ENCODE data around the gene GPS1.

The GPS1 gene

DNA sequence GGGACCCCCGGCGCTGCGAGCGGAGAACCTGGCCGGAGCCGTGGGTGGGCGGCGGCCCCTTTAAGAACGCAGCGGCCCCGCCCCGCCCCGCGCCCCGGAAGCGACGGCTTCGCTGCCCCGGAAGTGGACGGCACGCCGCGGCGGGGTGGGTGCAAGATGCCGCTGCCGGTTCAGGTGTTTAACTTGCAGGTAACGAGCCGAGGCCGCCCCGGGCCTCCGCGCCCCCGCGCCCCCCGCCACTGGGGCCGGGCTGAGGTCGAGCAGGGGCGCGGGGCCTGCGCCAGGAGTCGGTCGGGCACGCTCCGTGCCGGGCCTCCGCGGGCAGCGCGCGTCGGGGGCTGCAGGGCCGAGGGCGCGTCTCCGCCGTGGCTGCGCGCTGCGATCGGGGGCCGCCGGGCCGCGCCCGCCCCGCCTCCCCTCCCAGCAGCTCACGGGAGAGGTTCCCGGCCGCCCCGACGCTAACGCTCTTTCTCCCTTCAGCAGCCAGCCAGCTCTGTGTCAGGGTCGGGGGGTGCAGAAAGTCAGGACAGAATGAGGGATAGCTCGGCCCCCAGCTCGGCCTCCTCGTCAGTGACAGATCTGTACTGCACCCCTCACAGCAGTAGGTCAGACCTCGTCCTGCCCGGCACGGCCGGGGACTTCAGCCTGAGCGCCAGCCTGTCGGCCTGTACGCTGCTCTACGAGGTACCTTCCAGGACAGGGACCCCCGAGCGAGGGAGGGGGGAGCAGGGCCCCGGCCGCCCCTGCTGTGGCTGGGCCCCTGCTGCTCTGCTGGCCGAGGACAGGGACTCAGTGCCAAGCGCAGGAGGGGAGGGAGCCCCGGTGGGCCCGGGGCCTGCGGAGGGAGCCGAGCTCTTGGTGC is at the start of gene GPS1, which contains the start of gene RFNG:
TSS of gene GPS1 (plus strand) at position 123 of the 862 bp plus-strand sequence. CDS start at position 157, 34 bp downstream.
TSS of gene RFNG (minus strand) at position 36 of the 862 bp plus-strand sequence. CDS start 45 bp downstream, outside the sequence.
- DNase-seq, result peak; percentile 8

GRCh38 chr17:82003411-82004381 is 48.0 kb upstream of the GPS1 start:
- no peak for DNase-seq

DNA sequence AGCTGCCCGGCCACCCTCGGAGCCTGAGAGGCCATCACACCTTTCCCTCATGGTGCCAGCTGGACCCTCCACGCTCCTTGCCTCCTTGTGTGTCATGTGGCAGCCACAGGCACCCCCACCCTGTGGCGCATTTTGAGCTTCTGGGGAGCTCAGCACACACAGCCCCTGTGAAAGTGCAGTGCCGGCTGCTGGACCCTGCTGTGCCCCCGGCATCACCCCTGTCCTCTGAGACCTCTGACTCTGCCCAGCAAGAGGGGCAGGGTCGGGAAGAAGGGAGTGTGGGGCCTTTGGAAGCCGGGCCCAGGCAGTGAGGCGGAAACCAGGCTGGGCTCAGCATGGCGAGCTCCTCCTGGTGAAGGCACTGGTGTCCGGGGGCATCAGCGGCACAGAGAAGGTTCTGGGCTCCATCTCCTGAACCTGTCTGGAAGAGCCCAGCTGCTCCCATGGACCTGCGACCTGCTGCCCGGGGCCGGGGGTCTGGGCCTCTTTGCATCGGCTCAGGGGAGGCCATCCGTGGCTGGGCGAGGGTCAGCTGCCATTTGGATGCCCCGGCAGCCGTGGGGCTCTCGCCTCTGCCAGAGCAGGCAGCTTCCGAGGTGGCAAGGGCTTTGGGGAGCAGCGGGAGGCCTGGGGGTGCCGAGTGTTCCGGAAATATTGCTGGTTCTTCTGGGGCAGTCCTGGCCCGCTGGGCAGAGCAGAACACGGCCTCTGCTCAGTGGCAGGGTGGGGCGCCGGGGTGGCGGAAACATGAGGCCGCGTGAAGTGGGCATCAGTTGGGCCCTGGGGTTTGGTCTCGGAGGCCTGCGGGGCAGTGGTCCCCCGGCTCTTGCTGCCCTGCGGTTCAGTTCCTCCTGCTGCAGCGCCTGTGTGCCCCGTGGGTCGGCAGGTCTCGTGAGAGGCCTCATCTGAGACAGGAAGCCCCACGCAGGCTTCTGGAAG is 46.9 kb upstream of the GPS1 start:
- DNase-seq, result no peak

DNA sequence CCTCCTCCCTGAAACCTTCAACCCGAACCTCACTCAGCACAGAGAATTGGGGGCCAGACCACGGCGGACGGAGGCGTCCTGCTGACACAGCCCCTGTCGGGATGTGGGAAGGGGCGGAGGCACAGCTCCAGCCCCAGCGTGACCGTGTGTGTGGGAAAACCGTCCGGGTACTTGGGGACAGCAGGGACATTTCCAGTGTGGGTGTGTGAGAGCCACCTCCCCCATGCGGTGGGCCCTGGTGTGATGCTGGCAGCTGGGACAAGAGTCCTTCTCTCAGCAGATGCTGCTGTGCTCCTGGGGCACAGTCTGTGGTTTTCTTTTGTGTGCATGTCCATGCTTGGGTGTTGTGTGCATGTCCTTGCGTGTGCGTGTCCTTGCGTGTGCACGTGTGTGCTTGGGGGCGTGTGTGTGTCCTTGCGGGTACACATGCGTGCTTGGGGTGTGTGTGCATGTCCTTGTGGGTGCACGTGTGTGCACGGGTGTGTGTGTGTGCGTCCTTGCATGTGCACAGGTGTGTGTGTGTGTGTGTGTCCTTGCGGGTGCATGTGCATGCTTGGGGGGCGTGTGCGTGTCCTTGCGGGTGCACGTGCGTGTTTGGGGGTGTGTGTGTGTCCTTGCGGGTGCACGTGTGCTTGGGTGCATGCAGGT is 45.9 kb upstream of the GPS1 start:
- no peak for DNase-seq

DNA sequence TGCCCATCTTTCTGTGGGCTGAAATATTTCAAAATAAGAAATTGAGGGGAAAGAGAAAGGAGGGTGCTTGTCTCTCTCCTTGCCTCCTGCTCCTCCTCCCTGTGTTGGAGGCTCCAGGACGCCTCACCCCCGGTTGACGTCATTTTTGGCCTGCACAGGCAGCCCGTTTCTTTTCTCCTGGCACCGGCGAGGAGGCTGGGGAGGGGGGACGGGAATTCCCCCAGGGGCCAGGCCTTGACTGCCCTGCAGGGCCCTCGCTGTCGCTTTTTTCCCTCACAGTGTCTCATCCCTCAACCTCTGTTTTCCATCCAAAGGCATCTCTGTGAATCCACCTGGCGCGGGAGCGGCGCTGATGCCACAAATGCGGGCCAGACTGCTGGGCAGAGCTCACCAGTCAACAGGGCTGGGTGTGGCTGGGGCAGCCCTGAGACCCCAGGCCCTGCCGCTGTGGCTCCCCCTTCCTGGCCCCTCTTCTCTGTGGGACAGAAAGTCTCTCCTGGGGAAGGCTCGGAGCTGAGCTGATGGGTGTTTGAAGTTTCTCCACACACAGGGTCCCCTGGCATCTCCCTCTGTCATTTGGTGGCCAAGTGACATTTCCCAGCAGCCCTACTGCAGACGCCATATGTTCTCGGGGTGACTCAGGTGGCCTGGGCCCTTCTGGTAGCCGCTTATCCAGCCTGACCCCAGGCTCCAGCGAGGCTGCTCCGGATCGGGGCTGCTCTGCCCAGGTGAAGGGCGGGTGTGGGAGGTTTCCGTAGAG is 45.0 kb upstream of the GPS1 start:
- no peak for DNase-seq

DNA sequence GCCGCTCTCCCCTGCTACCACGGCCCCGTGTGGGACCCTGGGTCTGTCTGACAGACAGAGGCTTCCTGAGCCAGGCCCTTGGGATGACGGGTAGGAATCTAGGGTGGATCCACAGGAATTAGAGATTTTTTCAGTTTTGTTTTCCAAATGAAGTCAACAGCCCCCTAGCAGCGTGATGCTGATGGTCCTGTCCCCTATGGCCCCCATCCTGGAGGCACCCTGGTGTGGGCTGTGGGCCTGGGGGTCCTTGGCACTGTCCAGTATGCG is 44.5 kb upstream of the GPS1 start:
- no peak for DNase-seq

GRCh38 chr17:82007495-82008257 is 44.0 kb upstream of the GPS1 start:
- DNase-seq, result no peak

DNA sequence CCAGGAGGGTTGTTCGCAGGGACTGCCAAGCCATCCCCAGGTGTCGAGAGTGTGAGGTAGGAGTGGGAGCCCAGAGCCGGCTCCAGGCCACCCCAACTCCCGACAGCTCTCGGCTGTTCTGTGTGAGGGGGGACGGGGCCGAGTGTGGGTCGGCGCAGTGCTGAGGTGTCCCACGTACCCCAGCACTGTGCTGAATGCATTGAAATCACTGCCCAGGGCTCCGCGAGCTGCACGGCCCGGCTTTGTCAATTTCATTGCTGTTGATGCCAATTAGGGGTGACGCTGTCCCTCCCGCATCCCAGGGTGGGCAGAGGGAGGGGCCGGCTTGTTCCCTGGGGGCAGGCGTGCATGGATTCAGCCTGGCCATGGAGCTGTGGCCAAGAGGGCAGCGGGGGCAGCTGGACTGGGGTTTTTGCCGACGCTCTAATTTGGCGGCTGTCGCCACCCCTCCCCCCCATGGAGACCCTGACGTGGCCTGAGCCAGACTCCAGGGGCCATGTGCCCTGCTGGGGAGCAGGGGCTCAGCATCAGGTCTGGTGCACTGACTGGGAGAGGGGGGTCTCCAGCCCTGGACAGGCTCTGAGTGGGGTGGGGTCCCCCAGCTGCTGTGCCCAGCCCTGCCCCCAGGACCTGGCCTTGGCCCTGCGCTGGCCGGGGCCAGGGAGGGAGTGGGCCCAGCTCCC is 43.3 kb upstream of the GPS1 start:
- DNase-seq, result no peak

DNA sequence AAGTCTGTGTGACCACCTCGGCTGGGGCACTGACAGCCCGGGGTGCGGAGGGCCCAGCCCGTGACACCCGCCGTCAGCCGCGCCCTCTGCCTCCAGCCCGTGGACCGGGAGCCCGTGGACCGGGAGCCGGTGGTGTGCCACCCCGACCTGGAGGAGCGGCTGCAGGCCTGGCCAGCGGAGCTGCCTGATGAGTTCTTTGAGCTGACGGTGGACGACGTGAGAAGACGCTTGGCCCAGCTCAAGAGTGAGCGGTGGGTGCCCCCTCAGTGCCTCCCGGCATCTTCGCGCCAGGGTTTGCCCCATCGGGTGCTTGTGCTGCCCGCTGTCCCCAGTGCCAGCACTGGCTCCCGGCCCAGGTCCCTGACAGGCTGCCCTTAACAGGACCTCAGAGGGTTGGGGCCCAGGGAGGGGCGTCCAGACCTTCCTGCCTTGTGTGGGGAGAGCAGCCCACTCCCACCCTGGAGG is 42.7 kb upstream of the GPS1 start:
- no peak for DNase-seq

DNA sequence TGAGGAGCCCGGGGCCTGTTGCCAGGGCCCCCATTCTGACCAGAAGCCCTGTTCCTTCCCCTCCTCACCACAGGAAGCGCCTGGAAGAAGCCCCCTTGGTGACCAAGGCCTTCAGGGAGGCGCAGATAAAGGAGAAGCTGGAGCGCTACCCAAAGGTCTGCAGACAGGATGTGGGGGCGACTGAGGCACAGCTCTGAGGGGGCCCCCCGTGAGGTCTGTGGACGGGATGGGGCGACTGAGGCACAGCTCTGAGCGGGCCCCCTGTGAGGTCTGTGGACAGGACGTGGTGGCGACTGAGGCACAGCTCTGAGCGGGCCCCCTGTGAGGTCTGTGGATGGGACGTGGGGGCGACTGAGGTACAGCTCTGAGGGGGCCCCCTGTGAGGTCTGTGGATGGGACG is 42.3 kb upstream of the GPS1 start:
- no peak for DNase-seq

DNA sequence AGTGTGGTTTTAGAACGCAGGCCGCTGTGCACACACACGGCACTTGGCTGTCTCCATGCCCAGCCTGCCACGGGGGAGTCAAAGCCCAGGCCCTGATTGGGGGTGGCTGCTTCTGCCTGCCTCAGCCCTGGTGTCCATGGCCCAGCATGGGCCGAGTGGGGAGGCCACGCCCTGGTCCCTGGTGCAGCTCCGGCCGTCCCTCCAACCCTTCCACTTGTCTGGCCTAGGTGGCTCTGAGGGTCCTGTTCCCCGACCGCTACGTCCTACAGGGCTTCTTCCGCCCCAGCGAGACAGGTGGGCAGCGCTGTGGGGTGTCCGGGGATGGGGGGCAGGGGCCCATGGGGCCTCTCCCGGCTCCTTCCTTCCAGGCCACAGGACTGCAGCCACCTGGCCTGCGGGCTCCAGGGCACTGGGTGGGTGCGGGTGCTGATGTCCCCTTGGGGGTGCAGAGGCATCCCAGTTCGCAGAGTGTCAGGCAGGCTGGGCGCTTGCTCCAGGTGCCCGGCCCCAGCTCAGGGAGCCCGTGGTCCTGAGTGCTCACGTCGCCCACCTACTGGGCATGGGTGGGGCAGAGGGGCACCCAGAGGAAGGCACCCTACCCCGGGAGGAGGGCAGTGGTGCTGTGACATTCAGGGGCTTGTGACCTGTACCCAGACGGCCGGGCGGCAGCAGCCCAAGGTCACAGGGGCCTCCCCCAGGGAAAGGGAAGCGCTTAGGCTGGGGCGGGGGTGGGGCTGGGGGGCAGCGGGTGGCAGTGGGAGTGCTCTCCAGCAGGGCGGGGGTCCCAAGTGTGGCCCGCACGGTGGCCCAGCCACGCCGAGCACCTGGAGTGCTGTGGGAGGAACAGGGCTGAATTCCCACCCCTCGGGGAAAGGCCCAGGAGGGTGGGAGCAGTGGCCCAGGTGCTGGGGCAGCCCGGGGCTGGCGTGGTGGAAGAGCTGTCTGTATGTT is 40.8 kb upstream of the GPS1 start:
- no peak for DNase-seq

DNA sequence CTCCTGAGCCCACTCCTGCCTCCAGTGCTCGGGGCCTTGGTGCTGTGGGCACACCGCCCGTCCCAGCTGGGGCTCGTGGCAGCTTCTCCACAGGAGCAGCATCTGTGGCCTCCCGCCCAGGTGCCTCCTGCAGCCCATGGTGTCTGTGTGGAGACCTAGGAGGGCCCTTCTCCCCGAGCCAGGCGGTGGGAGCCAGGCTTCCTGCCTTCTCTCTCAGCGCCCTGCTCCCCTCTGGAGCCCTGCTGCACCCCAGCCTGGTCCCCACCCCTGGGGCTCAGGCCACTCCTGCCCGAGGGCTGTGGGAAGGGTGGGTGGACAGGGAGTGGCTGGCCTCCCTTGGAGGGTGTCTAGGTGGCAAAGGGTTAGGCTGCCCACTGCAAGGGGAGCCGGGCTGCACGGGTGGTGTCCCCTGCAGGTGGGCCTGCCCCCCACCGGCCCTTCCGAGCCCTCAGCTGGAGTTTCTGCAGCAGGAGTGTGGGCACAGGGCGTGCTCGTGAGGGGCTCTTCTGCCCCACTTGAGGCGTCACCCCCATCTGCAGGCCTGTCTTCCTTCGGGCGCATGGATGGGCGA is 40.0 kb upstream of the GPS1 start:
- DNase-seq, result no peak

DNA sequence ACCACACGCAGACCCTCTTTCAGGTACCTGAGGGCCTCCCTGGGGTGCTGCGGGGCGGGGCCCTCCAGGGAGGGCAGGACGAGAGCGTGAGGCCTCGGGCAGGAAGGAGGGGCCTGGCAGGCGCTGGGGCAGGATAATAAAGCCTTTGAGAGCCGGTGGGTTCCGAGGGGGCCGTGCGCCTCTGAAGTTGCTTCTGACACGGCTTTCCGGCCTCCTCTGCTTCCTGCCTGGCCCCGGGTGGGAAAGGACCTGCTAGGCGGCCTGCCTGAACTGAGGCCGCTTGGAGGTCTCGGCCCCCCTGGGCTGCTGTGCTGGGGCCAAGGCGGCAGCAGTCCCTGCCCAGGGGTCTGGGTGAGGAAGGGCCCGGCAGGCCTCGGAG is 39.4 kb upstream of the GPS1 start:
- DNase-seq, result no peak

- no peak for DNase-seq
Measured at GRCh38 chr17:82012640-82013295, 38.9 kb upstream of the GPS1 start.

DNA sequence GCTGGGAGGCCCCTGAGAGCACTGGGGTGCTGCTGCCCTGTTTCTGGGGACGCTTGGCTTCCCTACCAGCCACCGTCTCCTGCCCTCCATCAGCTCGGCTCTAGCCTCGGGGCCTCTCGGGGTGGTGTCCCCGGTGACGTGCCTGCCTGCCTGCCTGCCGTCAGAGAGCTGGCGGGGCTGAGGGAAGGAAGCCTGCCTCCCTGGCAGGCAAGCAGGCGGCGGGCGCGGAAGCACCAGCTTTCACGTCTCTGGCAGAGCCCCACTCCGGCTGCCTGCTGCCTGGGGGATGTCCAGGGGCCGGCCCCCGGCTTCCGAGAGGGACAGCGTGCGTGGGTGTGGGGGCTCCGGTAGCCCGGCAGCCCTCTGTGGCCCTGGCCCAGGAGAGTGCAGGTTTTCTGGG is 38.4 kb upstream of the GPS1 start:
- no peak for DNase-seq

- DNase-seq, result no peak
Measured at GRCh38 chr17:82013772-82014321, 37.9 kb upstream of the GPS1 start.

GRCh38 chr17:82014432-82014831 is 37.3 kb upstream of the GPS1 start:
- DNase-seq, result no peak

GRCh38 chr17:82014971-82015310 is 36.8 kb upstream of the GPS1 start:
- no peak for DNase-seq
